Measurements from ENCODE around the gene FBXO38. TPM values are rescaled to one million over a fixed set of nuclear protein-coding genes. Genes with fewer than 3 reads are reported as not detected.

FBXO38 gene
- total and polyA plus RNA-seq, 2 of the 13 experiments (the other 11 are each of a cell fraction or from before 2014, with no cell fraction given) = 24.8 to 35.9 TPM

GRCh38 chr5:148471379-148471778, 87.6 kb downstream of the FBXO38 start (continued):
- TF ChIP-seq PAX8 (CRISPR knock-in tag; IDR thresholded peaks at IDR 0.05; ENCODE audit: borderline replicate concordance) (no peak), BCL6 (CRISPR knock-in tag; IDR thresholded peaks at IDR 0.05) (no peak), PRDM15 (CRISPR knock-in tag; IDR thresholded peaks at IDR 0.05) (no peak), NBN (conservative IDR thresholded peaks at IDR 0.05) (no peak), ATF5 (CRISPR knock-in tag; IDR thresholded peaks at IDR 0.05; ENCODE audit: low read depth) (no peak), PCBP2 (optimal IDR thresholded peaks at IDR 0.05; ENCODE audit: low read depth, low read length, poor library complexity, severe bottlenecking) (no peak), THYN1 (CRISPR knock-in tag; IDR thresholded peaks at IDR 0.05; ENCODE audit: borderline replicate concordance, low read depth) (no peak), DDIT3 (CRISPR knock-in tag; IDR thresholded peaks at IDR 0.05) (no peak), ZMAT3 (CRISPR knock-in tag; conservative IDR thresholded peaks at IDR 0.05) (no peak), ZNF263 (CRISPR knock-in tag; IDR thresholded peaks at IDR 0.05) (no peak), ZNF20 (CRISPR knock-in tag; IDR thresholded peaks at IDR 0.05) (no peak)

Data from HepG2 (cell line).